Measurements from ENCODE around the gene NBEA.
"Not testable (repeated sequence)": the region's sequence is repeated elsewhere in the genome, so short reads cannot be mapped to it uniquely, and the experiment has no call there.

Gene NBEA

GRCh38 chr13:34951528-34951927 is 9.5 kb downstream of the NBEA start:
- DNase-seq: no peak

GRCh38 chr13:34959489-34959888 is 17.4 kb downstream of the NBEA start:
- no peak for DNase-seq

- DNase-seq: no peak
Measured at GRCh38 chr13:34964558-34964957, 22.5 kb downstream of the NBEA start.

- DNase-seq: no peak
Measured at GRCh38 chr13:34967851-34968562, 25.9 kb downstream of the NBEA start.

- not testable (repeated sequence) for DNase-seq
Measured at GRCh38 chr13:34969539-34969938, 27.5 kb downstream of the NBEA start.

- DNase-seq: no peak
Measured at GRCh38 chr13:34970961-34971360, 28.9 kb downstream of the NBEA start.

GRCh38 chr13:34971473-34971872 is 29.4 kb downstream of the NBEA start:
- DNase-seq: no peak

GRCh38 chr13:34985199-34985598 is 43.1 kb downstream of the NBEA start:
- DNase-seq: not testable (repeated sequence)

- DNase-seq: no peak
Measured at GRCh38 chr13:34988330-34988791, 46.3 kb downstream of the NBEA start.

GRCh38 chr13:34990399-34991214 is 48.5 kb downstream of the NBEA start:
- no peak for DNase-seq

GRCh38 chr13:34993470-34993869 is 51.4 kb downstream of the NBEA start:
- no peak for DNase-seq

GRCh38 chr13:35003734-35004133 is 61.7 kb downstream of the NBEA start:
- not testable (repeated sequence) for DNase-seq

- DNase-seq: no peak
Measured at GRCh38 chr13:35005051-35005450, 63.0 kb downstream of the NBEA start.

- no peak for DNase-seq
Measured at GRCh38 chr13:35014606-35015213, 72.6 kb downstream of the NBEA start.

GRCh38 chr13:35016362-35017112 is 74.5 kb downstream of the NBEA start:
- DNase-seq: no peak

GRCh38 chr13:35025314-35025713 is 83.2 kb downstream of the NBEA start:
- DNase-seq: no peak

- no peak for DNase-seq
Measured at GRCh38 chr13:35028338-35028867, 86.3 kb downstream of the NBEA start.

GRCh38 chr13:35039012-35039411 is 96.9 kb downstream of the NBEA start:
- DNase-seq: no peak

GRCh38 chr13:35046587-35046986 is 104.5 kb downstream of the NBEA start:
- no peak for DNase-seq

GRCh38 chr13:35055705-35056104 is 113.6 kb downstream of the NBEA start:
- no peak for DNase-seq

GRCh38 chr13:35057858-35058257 is 115.8 kb downstream of the NBEA start:
- no peak for DNase-seq

- not testable (repeated sequence) for DNase-seq
Measured at GRCh38 chr13:35058585-35058984, 116.5 kb downstream of the NBEA start.

GRCh38 chr13:35086667-35087066 is 144.6 kb downstream of the NBEA start:
- peak; percentile 9 for DNase-seq
